NCI-H1417 treated with DMSO at 0.1 percent for 48 hours (cell line): ENCODE measurements around the gene USP6.
"Not testable (repeated sequence)": the region's sequence is repeated elsewhere in the genome, so short reads cannot be mapped to it uniquely, and the experiment has no call there.

Experiments used
- DNase-seq: peaks from one replicate; lab custom pipeline; 2025; lab: John Stamatoyannopoulos, UW

USP6 gene

GRCh38 chr17:5191541-5192417, 75.9 kb downstream of the USP6 start, which contains the start of gene ZNF594:
ZNF594 (minus strand) TSS chr17:5191868; CDS start chr17:5184256, 7,612 bp downstream.
- DNase-seq: peak; percentile 57

DNA sequence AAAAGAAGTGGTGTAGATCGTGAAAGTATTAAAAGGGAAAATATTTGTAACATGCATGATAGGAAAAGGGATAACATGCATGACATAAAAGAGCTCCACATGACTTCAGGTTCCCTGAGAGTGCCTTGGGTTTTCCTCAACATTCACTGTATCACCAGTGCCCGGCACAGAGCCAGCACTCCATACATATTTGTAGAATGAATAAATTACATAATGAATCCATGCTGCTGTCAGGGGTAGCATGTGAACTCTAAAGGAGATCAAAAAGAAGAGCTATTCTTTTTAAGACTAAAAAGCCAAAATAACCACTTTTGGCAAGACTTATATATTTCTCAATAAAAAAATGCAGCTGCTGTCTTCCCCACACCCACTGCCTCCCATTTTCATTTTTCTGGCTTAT, 78.5 kb downstream of the USP6 start:
- DNase-seq: no peak

- DNase-seq: no peak
Observed at GRCh38 chr17:5198472-5198871, 82.6 kb downstream of the USP6 start.

- DNase-seq: no peak
Observed at GRCh38 chr17:5200360-5200759, 84.5 kb downstream of the USP6 start.

DNA sequence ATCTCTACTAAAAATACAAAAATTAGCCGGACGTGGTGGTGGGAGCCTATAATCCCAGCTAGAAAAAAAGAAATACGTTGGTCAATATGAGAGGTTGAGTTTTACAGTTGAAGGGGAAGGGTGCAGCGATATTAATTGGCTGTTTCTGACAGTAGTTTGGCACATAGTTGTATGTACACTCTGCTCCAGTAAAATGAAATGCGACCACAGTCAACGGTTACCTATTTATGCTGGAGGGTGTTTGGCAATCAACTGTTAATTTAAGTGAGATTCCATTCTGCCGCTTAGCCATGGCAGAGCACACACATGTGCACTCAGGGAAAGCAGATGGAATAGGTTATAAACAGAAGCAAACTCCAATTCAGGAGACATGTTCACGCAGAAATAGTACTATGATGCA, 85.2 kb downstream of the USP6 start:
- no peak for DNase-seq

DNA sequence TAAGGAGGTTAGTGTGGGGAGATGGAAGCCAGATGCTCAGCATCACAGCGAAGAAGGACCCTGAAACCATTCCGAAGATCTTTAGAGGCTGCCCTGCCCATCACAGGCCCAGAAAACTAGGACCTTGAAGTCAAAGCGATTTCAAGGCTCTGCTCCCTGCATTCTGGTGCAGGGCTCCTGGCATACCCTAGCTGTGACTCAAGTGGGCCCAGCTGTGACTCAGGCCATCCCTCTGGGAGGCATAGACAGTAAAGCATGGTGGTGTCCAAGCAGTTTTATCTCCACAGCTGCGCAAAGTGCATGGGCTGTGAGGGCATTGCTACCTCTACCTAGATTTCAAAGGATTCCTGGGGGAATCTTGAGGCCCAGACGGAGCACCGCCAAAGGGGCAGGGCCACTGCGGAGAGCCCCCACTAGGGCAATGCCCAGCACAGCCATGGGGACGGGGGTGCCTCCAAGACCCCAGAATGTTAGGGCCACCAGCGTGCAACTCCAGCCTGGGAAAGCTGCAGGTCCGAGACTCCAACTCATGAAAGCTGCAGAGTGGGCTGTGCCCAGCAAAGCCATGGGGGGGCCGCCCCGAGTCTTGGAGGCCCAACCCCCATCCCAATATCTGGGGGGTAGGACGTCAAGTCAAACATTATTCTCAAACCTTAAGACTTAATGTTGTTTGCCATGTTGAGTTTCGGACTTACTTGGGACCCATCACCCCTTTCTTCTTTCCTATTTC, 87.5 kb downstream of the USP6 start:
- no peak for DNase-seq

GRCh38 chr17:5203908-5204294, 88.1 kb downstream of the USP6 start:
- no peak for DNase-seq

DNA sequence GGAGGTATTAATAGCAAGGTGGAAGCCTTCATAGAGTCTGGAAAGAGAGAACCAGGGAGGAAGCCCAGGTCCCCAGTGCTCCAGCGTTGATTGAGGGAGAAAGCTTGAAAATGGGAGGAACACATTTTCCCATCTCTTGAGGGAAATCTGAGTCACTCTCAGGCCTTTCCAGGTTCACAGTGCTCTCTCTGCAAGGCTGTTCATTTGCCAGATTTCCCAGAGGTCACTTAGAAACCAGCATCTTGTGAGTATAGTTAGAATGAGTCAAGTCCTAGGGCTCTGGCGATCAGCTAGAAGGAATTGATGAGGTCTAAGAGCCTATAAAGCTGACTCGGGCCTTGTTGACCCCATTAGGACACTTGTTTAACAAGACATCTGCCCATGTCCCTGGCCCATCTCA, 93.6 kb downstream of the USP6 start:
- DNase-seq: no peak

- DNase-seq: no peak
Observed at GRCh38 chr17:5210091-5210490, 94.3 kb downstream of the USP6 start.

DNA sequence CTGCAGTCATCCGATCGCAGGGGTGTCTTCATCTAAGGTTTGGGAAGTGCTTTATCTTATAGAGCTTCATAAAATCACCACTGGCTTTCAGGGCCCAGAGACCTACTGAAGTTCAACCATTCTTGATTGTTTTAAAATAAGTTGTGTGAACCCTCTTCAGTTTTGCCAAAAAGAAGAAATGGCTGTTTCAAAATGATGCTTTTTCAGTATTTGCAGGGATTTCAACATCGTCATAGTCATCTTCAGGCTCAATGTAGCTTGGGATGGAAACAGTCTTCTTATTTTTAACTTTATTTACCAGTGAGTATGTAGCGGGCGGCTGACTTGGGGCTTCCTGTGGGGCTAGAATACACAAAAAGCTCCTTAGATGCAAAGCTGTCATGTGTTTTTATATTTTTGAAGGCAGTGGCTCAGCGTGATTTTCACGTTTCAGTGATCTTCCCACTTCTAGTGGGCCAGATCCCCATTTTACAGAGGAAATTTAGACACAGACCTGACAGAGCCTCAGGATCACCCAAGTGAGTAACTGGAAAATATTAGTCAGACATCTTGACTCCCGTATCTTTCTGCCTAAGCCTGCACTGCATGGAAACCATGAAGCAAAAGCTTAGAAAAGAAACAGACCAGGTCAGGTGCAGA, 94.9 kb downstream of the USP6 start:
- no peak for DNase-seq

DNA sequence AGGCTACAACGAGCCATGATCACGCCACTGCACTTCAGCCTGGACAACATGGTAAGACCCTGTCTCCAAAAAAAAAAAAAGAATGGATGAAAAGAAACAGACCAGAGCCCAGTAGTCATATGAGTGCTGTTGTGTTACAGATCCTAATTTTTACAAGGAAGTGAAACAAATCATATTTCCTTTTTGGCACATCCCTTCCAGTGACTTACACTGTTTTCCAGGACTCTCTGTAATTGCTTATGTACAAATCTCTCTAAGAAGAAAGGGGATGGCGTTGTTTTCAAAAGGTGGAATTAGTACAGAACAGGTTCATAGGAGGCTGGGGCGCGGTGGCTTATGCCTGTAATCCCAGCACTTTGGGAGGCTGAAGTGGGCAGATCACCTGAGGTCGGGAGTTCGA, 95.6 kb downstream of the USP6 start:
- DNase-seq: no peak

GRCh38 chr17:5217562-5217961, 101.7 kb downstream of the USP6 start:
- not testable (repeated sequence) for DNase-seq

DNA sequence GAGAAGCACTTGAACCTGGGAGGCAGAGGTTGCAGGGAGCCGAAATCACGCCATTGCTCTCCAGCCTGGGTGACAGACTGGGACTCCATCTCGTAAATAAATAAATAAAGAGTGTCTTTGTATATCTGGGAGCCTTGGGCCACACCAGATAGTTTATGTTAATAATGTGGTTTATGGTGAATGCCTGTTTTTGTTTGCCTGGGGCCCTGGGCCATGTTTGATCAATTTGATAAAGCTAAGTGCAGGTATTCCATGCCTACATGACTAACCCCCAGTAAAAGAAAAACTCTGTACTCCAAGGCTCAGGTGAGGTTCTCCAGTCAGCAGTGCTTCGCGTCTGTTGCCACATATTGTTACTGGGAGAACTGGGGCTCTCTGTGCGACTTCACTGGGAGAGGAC, 103.7 kb downstream of the USP6 start:
- no peak for DNase-seq

DNA sequence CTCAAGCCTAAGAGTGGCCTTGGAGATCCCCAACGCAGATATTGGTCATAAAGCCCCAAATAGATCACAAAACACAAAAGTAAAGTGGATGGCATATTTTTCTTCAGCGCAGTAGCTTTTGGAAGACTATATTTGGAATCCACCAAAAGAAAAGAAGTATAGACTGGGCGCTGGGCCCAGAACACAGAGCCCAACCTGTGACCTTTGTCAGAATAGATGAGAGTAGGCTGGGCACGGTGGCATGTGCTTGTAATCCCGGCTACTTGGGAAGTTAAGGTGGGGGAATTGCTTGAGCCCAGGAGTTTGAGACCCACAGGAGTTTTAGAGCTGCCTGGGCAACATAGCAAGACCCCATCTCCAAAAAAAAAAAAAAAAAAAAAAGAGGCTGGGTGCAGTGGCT, 104.2 kb downstream of the USP6 start:
- no peak for DNase-seq

GRCh38 chr17:5221912-5222311, 106.1 kb downstream of the USP6 start:
- DNase-seq: not testable (repeated sequence)
